Fibroblast of lung (primary cell): Measurements from ENCODE around the gene FAM47E. TPM values are rescaled to one million over a fixed set of nuclear protein-coding genes. Genes with fewer than 3 reads are reported as not detected.

Experiments
- DNase-seq, 2 donors: peaks; one replicate each; pipeline versions ENCODE4 v3.0.0 to v3.0.0-alpha.2; 2010; ENCODE audit warnings: low read depth in 2 of 2
- H2AFZ ChIP-seq: 2 replicates; pipeline ENCODE4 v1.5.1; 2012; ENCODE audit warnings: low read length, control low read depth, inconsistent platforms
- H3K27ac ChIP-seq: 2 replicates; pipeline ENCODE4 v1.5.1; 2011; ENCODE audit warnings: low read length, control low read depth; ENCODE audit not compliant: insufficient read depth
- H3K27me3 ChIP-seq: 2 replicates; pipeline ENCODE4 v1.5.1; 2011; ENCODE audit warnings: mild to moderate bottlenecking, low read length; ENCODE audit not compliant: control insufficient read depth, insufficient read depth
- H3K36me3 ChIP-seq: 2 replicates; pipeline ENCODE4 v1.5.1; 2011; ENCODE audit warnings: low read length; ENCODE audit not compliant: control insufficient read depth, insufficient read depth
- H3K4me1 ChIP-seq: 2 replicates; pipeline ENCODE4 v1.5.1; 2011; ENCODE audit warnings: low read length; ENCODE audit not compliant: control insufficient read depth, insufficient read depth; ENCODE audit errors: extremely low read depth
- H3K4me2 ChIP-seq: 2 replicates; pipeline ENCODE4 v1.5.1; 2011; ENCODE audit warnings: low read length, control low read depth; ENCODE audit not compliant: insufficient read depth; ENCODE audit errors: extremely low read depth
- H3K4me3 ChIP-seq, 4 experiments: fragments of 200-600 bp in 1 of 4; sonication (generic) in 1 of 4; replicated peaks in 1 of 4; 2 replicates each; pipeline ENCODE4 v1.5.1; 2011 to 2016; ENCODE audit warnings: low read length in 4 of 4, low read depth in 3 of 4, mild to moderate bottlenecking in 3 of 4, control low read depth in 2 of 4, inconsistent platforms in 1 of 4, mixed read lengths in 1 of 4; ENCODE audit not compliant: insufficient read depth in 1 of 4; ENCODE audit errors: control extremely low read depth in 1 of 4
- H3K79me2 ChIP-seq: 2 replicates; pipeline ENCODE4 v1.5.1; 2012; ENCODE audit warnings: mild to moderate bottlenecking, low read length, inconsistent platforms; ENCODE audit not compliant: control insufficient read depth, insufficient read depth
- H3K9ac ChIP-seq: 2 replicates; pipeline ENCODE4 v1.5.1; 2011; ENCODE audit warnings: mild to moderate bottlenecking, low read length, control low read depth; ENCODE audit not compliant: insufficient read depth
- H3K9me3 ChIP-seq: 2 replicates; pipeline ENCODE4 v1.5.1; 2012; ENCODE audit warnings: low read depth, low read length; ENCODE audit not compliant: control insufficient read depth, insufficient read depth
- H4K20me1 ChIP-seq: 2 replicates; pipeline ENCODE4 v1.5.1; 2011; ENCODE audit warnings: low read length; ENCODE audit not compliant: control insufficient read depth, insufficient read depth; ENCODE audit errors: extremely low read depth
- EZH2 ChIP-seq: IDR thresholded peaks from 2 replicates; pipeline ENCODE4 v1.5.1; 2012; ENCODE audit warnings: low read length, control low read depth, mild to moderate bottlenecking; ENCODE audit errors: missing control alignments
- polyA plus RNA-seq, 2 donors: library from polyadenylated mRNA; depleted of rRNA in 1 of 2; stranded (reverse) in 1 of 2; unstranded in 1 of 2; fragments of >200 nt; gene quantifications; 2 replicates each; pipeline ENCODE4 v1.2.1, GENCODE V29; 2011 to 2012; ENCODE audit warnings: missing spikeins in 1 of 2
- total RNA-seq: library from RNA; depleted of rRNA; stranded (reverse); fragments of >200 nt; gene quantifications from 2 replicates; pipeline ENCODE4 v1.2.1, GENCODE V29; 2014
- TF ChIP-seq, protein P1 (sequence below), 2 donors: IDR thresholded peaks in 1 of 2; conservative IDR thresholded peaks in 1 of 2; 1 replicate in 1 of 2; 2 replicates in 1 of 2; pipeline ENCODE4 v1.5.1; 2011 to 2012; ENCODE audit warnings: low read length in 2 of 2, control low read depth in 1 of 2, inconsistent platforms in 1 of 2, low read depth in 1 of 2, mild to moderate bottlenecking in 1 of 2

The FAM47E gene
- total and polyA plus RNA-seq, 2 donors (not counting 1 experiment from before 2014, with no cell fraction given): 0.12 to 0.99 TPM

DNA sequence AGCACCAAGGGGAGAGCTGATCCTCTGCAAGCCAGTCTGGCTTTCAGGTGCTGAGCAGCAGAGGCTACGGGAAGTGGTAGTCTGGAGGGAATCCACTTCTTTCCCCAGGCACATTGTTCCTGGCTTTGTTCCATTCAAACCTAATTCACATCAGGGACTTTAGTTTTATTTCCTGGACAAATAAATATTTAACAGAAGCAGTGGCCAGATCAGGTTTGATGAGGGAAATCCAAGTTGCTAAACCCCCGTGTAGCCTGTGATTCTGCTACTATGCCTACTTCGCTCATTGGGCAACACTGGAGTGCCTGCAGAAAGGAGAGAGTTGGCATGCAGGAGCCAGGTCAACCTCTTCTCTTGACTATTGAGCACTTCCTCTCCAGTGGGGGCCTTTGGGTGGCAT is 41.2 kb downstream of the FAM47E start:
- Histone ChIP-seq H3K4me2 (no peak overlapping the region), H3K4me1 (no peaks in the 10 kb centered on the region), H3K4me3 (no peak overlapping the region), H3K9ac (no peak overlapping the region), H3K79me2 (no peaks in the 10 kb centered on the region), H3K27ac (no peak overlapping the region), H3K9me3 (no peaks in the 10 kb centered on the region), H3K36me3 (no peaks in the 10 kb centered on the region), H3K27me3 (peaks cover 15% of the 10 kb centered on the region), H2AFZ (no peak overlapping the region), H4K20me1 (no peaks in the 10 kb centered on the region)
- no peak for DNase-seq
- TF ChIP-seq, protein P1, sequence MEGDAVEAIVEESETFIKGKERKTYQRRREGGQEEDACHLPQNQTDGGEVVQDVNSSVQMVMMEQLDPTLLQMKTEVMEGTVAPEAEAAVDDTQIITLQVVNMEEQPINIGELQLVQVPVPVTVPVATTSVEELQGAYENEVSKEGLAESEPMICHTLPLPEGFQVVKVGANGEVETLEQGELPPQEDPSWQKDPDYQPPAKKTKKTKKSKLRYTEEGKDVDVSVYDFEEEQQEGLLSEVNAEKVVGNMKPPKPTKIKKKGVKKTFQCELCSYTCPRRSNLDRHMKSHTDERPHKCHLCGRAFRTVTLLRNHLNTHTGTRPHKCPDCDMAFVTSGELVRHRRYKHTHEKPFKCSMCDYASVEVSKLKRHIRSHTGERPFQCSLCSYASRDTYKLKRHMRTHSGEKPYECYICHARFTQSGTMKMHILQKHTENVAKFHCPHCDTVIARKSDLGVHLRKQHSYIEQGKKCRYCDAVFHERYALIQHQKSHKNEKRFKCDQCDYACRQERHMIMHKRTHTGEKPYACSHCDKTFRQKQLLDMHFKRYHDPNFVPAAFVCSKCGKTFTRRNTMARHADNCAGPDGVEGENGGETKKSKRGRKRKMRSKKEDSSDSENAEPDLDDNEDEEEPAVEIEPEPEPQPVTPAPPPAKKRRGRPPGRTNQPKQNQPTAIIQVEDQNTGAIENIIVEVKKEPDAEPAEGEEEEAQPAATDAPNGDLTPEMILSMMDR (conservative IDR thresholded peaks at IDR 0.05 in 1 of 2, IDR thresholded peaks at IDR 0.05 in 1 of 2; ENCODE audit: low read depth in 1 of 2, low read length in 2 of 2): no peak

DNA sequence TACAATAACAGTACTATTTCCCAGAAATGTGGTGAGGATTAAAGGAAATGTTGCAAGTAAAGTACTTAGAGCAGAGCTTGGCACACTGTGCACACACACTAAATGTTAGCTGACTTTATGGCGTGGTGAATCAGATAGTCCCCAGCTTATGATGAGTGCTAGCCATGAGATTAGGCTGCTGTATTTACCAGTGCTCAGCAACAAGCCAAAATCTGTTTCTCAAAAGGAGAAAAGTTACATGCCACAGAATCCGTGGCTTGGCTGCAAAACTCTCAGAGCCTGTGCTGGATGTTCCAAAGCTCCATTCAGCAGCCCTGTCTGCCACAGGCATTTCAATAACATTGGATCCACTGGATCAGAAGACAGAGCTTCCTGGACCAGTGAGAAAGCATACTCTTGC is 42.3 kb downstream of the FAM47E start:
- peaks cover 15% of the 10 kb centered on the region for H3K27me3 ChIP-seq
- H3K79me2 ChIP-seq: no peaks in the 10 kb centered on the region
- H2AFZ ChIP-seq: no peak overlapping the region
- H3K4me2 ChIP-seq: no peak overlapping the region
- no peak overlapping the region for H3K9ac ChIP-seq
- H3K4me3 ChIP-seq: no peak overlapping the region
- H3K9me3 ChIP-seq: no peaks in the 10 kb centered on the region
- H3K4me1 ChIP-seq: no peaks in the 10 kb centered on the region
- no peak for TF ChIP-seq EZH2
- TF ChIP-seq, protein P1 (conservative IDR thresholded peaks at IDR 0.05 in 1 of 2, IDR thresholded peaks at IDR 0.05 in 1 of 2; ENCODE audit: low read depth in 1 of 2, low read length in 2 of 2): no peak
- H3K36me3 ChIP-seq: no peaks in the 10 kb centered on the region
- H4K20me1 ChIP-seq: no peaks in the 10 kb centered on the region
- H3K27ac ChIP-seq: no peak overlapping the region
- peak in 1 of 2 donors; percentile 17 for DNase-seq

DNA sequence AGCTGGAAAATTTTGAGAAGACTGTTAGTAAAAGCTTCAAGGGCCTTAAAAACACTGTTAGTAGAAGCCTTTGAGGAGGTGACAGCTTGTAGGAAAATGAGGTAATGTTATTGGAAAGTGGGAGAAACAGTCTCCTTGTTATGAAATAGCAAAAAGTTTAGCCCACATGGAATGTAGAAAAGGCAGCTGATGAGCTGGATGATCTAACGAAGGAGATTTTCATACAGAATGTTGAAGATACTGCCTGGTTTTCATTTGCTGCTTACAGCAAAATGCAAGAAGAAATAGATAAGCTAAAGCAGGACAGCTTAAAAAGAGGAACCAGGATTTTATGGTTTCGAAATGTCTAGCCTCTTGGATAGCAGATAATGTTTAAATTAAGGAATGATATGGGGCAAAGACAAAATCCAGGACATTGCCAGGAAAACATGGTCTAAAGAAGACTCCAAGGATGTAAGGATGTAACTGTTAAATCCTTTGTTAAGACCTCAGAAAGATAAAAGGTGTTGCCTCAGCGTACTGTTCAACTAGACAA is 44.8 kb downstream of the FAM47E start:
- H3K4me3 ChIP-seq: no peak overlapping the region
- TF ChIP-seq, protein P1 (conservative IDR thresholded peaks at IDR 0.05 in 1 of 2, IDR thresholded peaks at IDR 0.05 in 1 of 2; ENCODE audit: low read depth in 1 of 2, low read length in 2 of 2): no peak
- TF ChIP-seq EZH2: no peak
- H3K27me3 ChIP-seq: peaks cover 5% of the 10 kb centered on the region
- no peaks in the 10 kb centered on the region for H3K79me2 ChIP-seq
- DNase-seq: no peak
- no peak overlapping the region for H3K27ac ChIP-seq
- H3K4me1 ChIP-seq: peaks cover under 1% of the 10 kb centered on the region
- no peak overlapping the region for H3K4me2 ChIP-seq
- H3K9ac ChIP-seq: no peak overlapping the region
- no peaks in the 10 kb centered on the region for H4K20me1 ChIP-seq
- H3K36me3 ChIP-seq: no peaks in the 10 kb centered on the region
- H3K9me3 ChIP-seq: no peaks in the 10 kb centered on the region
- no peak overlapping the region for H2AFZ ChIP-seq
